Gastroesophageal sphincter (tissue), 4 donors: Measurements from ENCODE around the gene PGBD5. TPM values are rescaled to one million over a fixed set of nuclear protein-coding genes. Genes with fewer than 3 reads are reported as not detected.

Source experiments
- ATAC-seq: fragments of 150-250 bp; one replicate; pipeline ENCODE4 v1.9.1; 2016; ENCODE audit warnings: mild to moderate bottlenecking, moderate library complexity
- H3K27ac ChIP-seq, 4 donors: fragments of 200-600 bp; sonication (generic) in 3 of 4; 1 replicate in 3 of 4; 2 replicates in 1 of 4; pipeline ENCODE4 v1.5.1; 2016 to 2019
- H3K27me3 ChIP-seq: fragments of 200-600 bp; sonication (generic); one replicate; pipeline ENCODE4 v1.5.1; 2019
- H3K36me3 ChIP-seq, 2 donors: fragments of 200-600 bp; sonication (generic); one replicate each; pipeline ENCODE4 v1.5.1; 2019; ENCODE audit warnings: control low read depth in 1 of 2
- H3K4me1 ChIP-seq, 3 donors: fragments of 200-600 bp; sonication (generic); 1 replicate in 2 of 3; 2 replicates in 1 of 3; pipeline ENCODE4 v1.5.1; 2016 to 2019; ENCODE audit warnings: control low read depth in 2 of 3
- H3K4me3 ChIP-seq, 2 donors: fragments of 200-600 bp; sonication (generic); one replicate each; pipeline ENCODE4 v1.5.1; 2019; ENCODE audit warnings: mild to moderate bottlenecking in 1 of 2, moderate library complexity in 1 of 2
- H3K9me3 ChIP-seq, 3 donors: fragments of 200-600 bp; sonication (generic); one replicate each; pipeline ENCODE4 v1.5.1; 2017 to 2019; ENCODE audit warnings: control low read depth in 2 of 3
- CTCF ChIP-seq, 4 experiments: fragments of 200-600 bp in 2 of 4; fragments of 450-650 bp in 2 of 4; sonication (generic) in 1 of 4; IDR thresholded peaks; one replicate each; pipeline ENCODE4 v1.5.1; 2017 to 2019; ENCODE audit warnings: antibody characterized with exemption in 4 of 4, mild to moderate bottlenecking in 2 of 4, moderate library complexity in 2 of 4
- EP300 ChIP-seq: sonication (generic); formaldehyde crosslinking; IDR thresholded peaks from one replicate; pipeline ENCODE4 v1.6.1; 2017; ENCODE audit warnings: antibody characterized with exemption, mild to moderate bottlenecking
- POLR2A ChIP-seq, 2 donors: fragments of 450-650 bp; IDR thresholded peaks; one replicate each; pipeline ENCODE4 v1.6.1; 2017; ENCODE audit warnings: antibody characterized with exemption in 2 of 2, mild to moderate bottlenecking in 2 of 2, moderate library complexity in 1 of 2
- POLR2AphosphoS5 ChIP-seq: sonication (generic); formaldehyde crosslinking; IDR thresholded peaks from one replicate; pipeline ENCODE4 v1.6.1; 2017; ENCODE audit warnings: antibody characterized with exemption
- WGBS, 2 donors: methylation state at CpG; one replicate each; pipeline ENCODE4 v1.1.5; 2018; ENCODE audit warnings: low coverage in 1 of 2; 5-methylcytosine and 5-hydroxymethylcytosine counted together
- total RNA-seq, 4 donors: library from RNA; depleted of rRNA; stranded (reverse); fragments of >200 nt; gene quantifications; one replicate each; pipeline ENCODE4 v1.1.0, GENCODE V29; 2016

The PGBD5 gene
- total RNA-seq, 4 donors from 2014 or later: 0.15 to 1.1 (median 0.33) TPM

- Histone ChIP-seq H3K9me3 (peaks cover 0 to 22% (median 0%) of the 10 kb centered on the region in 3 donors), H3K36me3 (no peaks in the 10 kb centered on the region), H3K27ac (no peak overlapping the region), H3K4me3 (no peak overlapping the region), H3K4me1 (no peaks in the 10 kb centered on the region), H3K27me3 (no peaks in the 10 kb centered on the region)
- WGBS, 2 donors: 100% methylated on average over 1 of the region's 5 CpGs; no CpG with 5 or more reads in 1 of the 2 donors
- no peak for TF ChIP-seq POLR2A (IDR thresholded peaks at IDR 0.05)
- no peak for TF ChIP-seq POLR2AphosphoS5
- TF ChIP-seq EP300: no peak
- TF ChIP-seq CTCF (IDR thresholded peaks at IDR 0.05): no peak
- no peak for ATAC-seq
Measured at GRCh38 chr1:230381049-230381467, 45.1 kb downstream of the PGBD5 start.

GRCh38 chr1:230379928-230380327 lies 46.2 kb downstream of the PGBD5 start:
- no peak for ATAC-seq
- TF ChIP-seq POLR2A (IDR thresholded peaks at IDR 0.05) (no peak), EP300 (no peak), CTCF (IDR thresholded peaks at IDR 0.05) (no peak), POLR2AphosphoS5 (no peak)
- no peaks in the 10 kb centered on the region for H3K36me3 ChIP-seq
- WGBS, 2 donors: no CpG with 5 or more reads among the region's 1 CpG
- no peaks in the 10 kb centered on the region for H3K27me3 ChIP-seq
- H3K27ac ChIP-seq: no peak overlapping the region
- no peak overlapping the region for H3K4me3 ChIP-seq
- peaks cover 0 to 22% (median 0%) of the 10 kb centered on the region in 3 donors for H3K9me3 ChIP-seq
- H3K4me1 ChIP-seq: no peaks in the 10 kb centered on the region

- no peaks in the 10 kb centered on the region for H3K4me1 ChIP-seq
- no peak overlapping the region for H3K27ac ChIP-seq
- no peaks in the 10 kb centered on the region for H3K27me3 ChIP-seq
- H3K36me3 ChIP-seq: no peaks in the 10 kb centered on the region
- ATAC-seq: no peak
- peaks cover 0 to 22% (median 0%) of the 10 kb centered on the region in 3 donors for H3K9me3 ChIP-seq
- WGBS, 2 donors: 86 to 90% methylated on average over 3 of the region's 3 CpGs
- no peak overlapping the region for H3K4me3 ChIP-seq
- TF ChIP-seq CTCF (IDR thresholded peaks at IDR 0.05) (no peak), POLR2AphosphoS5 (no peak), EP300 (no peak), POLR2A (IDR thresholded peaks at IDR 0.05) (no peak)
Measured at GRCh38 chr1:230379462-230379861, 46.7 kb downstream of the PGBD5 start.

GRCh38 chr1:230377851-230378250 lies 48.3 kb downstream of the PGBD5 start:
- no peak for ATAC-seq
- Histone ChIP-seq H3K4me3 (no peak overlapping the region), H3K27ac (no peak overlapping the region), H3K9me3 (peaks cover 0 to 22% (median 0%) of the 10 kb centered on the region in 3 donors), H3K27me3 (no peaks in the 10 kb centered on the region), H3K4me1 (no peaks in the 10 kb centered on the region), H3K36me3 (no peaks in the 10 kb centered on the region)
- TF ChIP-seq POLR2A (IDR thresholded peaks at IDR 0.05) (no peak), CTCF (IDR thresholded peaks at IDR 0.05) (no peak), EP300 (no peak)
- WGBS, 2 donors: 51 to 56% methylated on average over 2 of the region's 2 CpGs

GRCh38 chr1:230377324-230377723 lies 48.8 kb downstream of the PGBD5 start:
- peaks cover 0 to 22% (median 0%) of the 10 kb centered on the region in 3 donors for H3K9me3 ChIP-seq
- TF ChIP-seq CTCF (IDR thresholded peaks at IDR 0.05) (no peak), POLR2A (IDR thresholded peaks at IDR 0.05) (no peak), POLR2AphosphoS5 (no peak), EP300 (no peak)
- ATAC-seq: no peak
- H3K4me1 ChIP-seq: no peaks in the 10 kb centered on the region
- H3K27me3 ChIP-seq: no peaks in the 10 kb centered on the region
- no peak overlapping the region for H3K4me3 ChIP-seq
- no peaks in the 10 kb centered on the region for H3K36me3 ChIP-seq
- WGBS, 2 donors: 64 to 86% methylated on average over 5 to 7 of the region's 8 CpGs
- H3K27ac ChIP-seq: no peak overlapping the region
